ENCODE data around the gene RERGL.

Gene RERGL

GRCh38 chr12:18120899-18121298 is 30.9 kb upstream of the RERGL start:
- in situ Hi-C loops (cut with HindIII; ENCODE audit: low sequenced_read_pairs), result no loop called here
- no peak for TF ChIP-seq CTCF (IDR thresholded peaks at IDR 0.05; ENCODE audit: low read depth, low read length)
- DNase-seq (ENCODE audit: low read depth, low spot score), result no peak
- no peak overlapping the region for H3K4me3 ChIP-seq (ENCODE audit: low read depth, low read length)

GRCh38 chr12:18108611-18109010 is 18.6 kb upstream of the RERGL start:
- no peak for TF ChIP-seq CTCF (IDR thresholded peaks at IDR 0.05; ENCODE audit: low read depth, low read length)
- DNase-seq (ENCODE audit: low read depth, low spot score), result no peak
- in situ Hi-C loops (cut with HindIII; ENCODE audit: low sequenced_read_pairs), result no loop called here
- no peak overlapping the region for H3K4me3 ChIP-seq (ENCODE audit: low read depth, low read length)

- no peak for TF ChIP-seq CTCF (IDR thresholded peaks at IDR 0.05; ENCODE audit: low read depth, low read length)
- no peak overlapping the region for H3K4me3 ChIP-seq (ENCODE audit: low read depth, low read length)
- in situ Hi-C loops (cut with HindIII; ENCODE audit: low sequenced_read_pairs), result no loop called here
- DNase-seq (ENCODE audit: low read depth, low spot score), result no peak
Observed at GRCh38 chr12:18103624-18104023, 13.6 kb upstream of the RERGL start.

GRCh38 chr12:18101043-18101442 is 11.1 kb upstream of the RERGL start:
- no peak overlapping the region for H3K4me3 ChIP-seq (ENCODE audit: low read depth, low read length)
- TF ChIP-seq CTCF (IDR thresholded peaks at IDR 0.05; ENCODE audit: low read depth, low read length), result no peak
- DNase-seq (ENCODE audit: low read depth, low spot score), result no peak
- in situ Hi-C loops (cut with HindIII; ENCODE audit: low sequenced_read_pairs), result no loop called here

GRCh38 chr12:18084080-18084479 is 5.9 kb downstream of the RERGL start:
- DNase-seq (ENCODE audit: low read depth, low spot score), result no peak
- no peak overlapping the region for H3K4me3 ChIP-seq (ENCODE audit: low read depth, low read length)
- no peak for TF ChIP-seq CTCF (IDR thresholded peaks at IDR 0.05; ENCODE audit: low read depth, low read length)
- in situ Hi-C loops (cut with HindIII; ENCODE audit: low sequenced_read_pairs), result no loop called here

GRCh38 chr12:18079541-18080246 is 10.3 kb downstream of the RERGL start:
- no peak overlapping the region for H3K4me3 ChIP-seq (ENCODE audit: low read depth, low read length)
- in situ Hi-C loops (cut with HindIII; ENCODE audit: low sequenced_read_pairs), result no loop called here
- no peak for DNase-seq (ENCODE audit: low read depth, low spot score)
- no peak for TF ChIP-seq CTCF (IDR thresholded peaks at IDR 0.05; ENCODE audit: low read depth, low read length)

Measured in astrocyte of the spinal cord (primary cell).